Esophagus muscularis mucosa (tissue), 3 donors: ENCODE results near the gene SMAD2.

ENCODE experiments used
- EP300 ChIP-seq: sonication (generic); formaldehyde crosslinking; IDR thresholded peaks from one replicate; pipeline ENCODE4 v1.6.1; 2017; ENCODE audit warnings: antibody characterized with exemption
- POLR2AphosphoS5 ChIP-seq, 2 donors: sonication (generic); formaldehyde crosslinking; IDR thresholded peaks; one replicate each; pipeline ENCODE4 v1.6.1; 2017; ENCODE audit warnings: antibody characterized with exemption in 2 of 2

DNA sequence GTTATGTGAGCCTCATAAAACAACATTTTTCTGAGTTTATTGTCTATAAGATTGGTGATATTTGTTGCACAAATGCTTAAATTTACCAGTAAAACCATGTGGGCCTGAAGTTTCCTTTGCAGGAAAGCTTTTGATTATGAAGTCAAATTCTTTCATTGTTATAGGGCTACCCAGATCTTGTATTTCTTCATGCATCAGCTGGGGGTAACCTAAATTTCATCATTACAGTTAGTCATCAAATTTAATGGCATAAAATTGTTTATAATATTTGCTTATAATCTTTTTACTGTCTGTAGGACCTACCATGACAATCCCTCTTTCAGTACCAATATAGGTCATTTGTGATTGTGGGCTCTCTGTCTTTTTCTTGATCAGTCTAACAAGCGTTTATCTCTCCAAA, 47.8 kb downstream of the SMAD2 start:
- TF ChIP-seq EP300 (no peak), POLR2AphosphoS5 (IDR thresholded peaks at IDR 0.05) (no peak)
